HG03135 (cell line): ENCODE results near the gene EGLN3.
"Not testable (repeated sequence)": the region's sequence is repeated elsewhere in the genome, so short reads cannot be mapped to it uniquely, and the experiment has no call there.

Experiments used
- ATAC-seq: cut with Tn5 transposase; IDR thresholded peaks from one replicate; pipeline ENCODE4 v1.9.1; 2021; ENCODE audit warnings: mild to moderate bottlenecking, moderate library complexity; ENCODE audit not compliant: unreplicated experiment

EGLN3 gene

DNA sequence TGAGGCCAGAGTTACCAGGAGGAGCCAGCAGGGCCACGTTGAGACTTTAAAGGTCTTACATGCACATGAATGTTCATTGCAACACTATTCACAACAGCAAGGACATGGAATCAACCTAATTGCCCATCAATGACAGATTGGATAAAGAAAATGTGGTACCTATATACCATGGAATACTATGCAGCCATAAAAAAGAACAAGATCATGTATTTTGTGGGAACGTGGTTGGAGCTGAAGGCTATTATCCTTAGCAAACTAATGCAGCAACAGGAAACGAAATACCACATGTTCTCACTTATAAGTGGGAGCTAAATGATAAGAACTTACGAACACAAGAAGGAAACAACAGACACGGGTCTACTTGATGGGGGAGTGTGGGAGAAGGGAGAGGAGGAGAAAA, 11.6 kb upstream of the EGLN3 start:
- not testable (repeated sequence) for ATAC-seq

DNA sequence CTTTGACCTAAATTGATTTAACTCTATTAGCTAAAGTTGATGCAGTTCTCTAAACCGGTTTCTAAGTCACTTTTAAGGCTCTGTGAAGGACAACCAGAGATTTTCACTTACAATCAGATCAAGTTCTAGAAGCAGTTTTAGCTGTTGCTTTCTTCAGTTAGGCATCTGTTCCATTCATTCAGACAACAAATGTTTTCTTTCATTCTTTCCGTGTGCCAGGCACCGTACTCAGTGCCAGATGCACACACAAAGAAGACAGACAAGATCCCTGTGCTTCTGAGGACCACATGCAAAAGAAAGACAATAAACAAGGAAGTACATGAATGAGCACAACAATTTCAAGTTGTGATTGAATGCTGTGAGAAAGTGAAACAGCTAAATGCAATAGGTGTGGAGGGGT, 11.1 kb upstream of the EGLN3 start:
- ATAC-seq: no peak

DNA sequence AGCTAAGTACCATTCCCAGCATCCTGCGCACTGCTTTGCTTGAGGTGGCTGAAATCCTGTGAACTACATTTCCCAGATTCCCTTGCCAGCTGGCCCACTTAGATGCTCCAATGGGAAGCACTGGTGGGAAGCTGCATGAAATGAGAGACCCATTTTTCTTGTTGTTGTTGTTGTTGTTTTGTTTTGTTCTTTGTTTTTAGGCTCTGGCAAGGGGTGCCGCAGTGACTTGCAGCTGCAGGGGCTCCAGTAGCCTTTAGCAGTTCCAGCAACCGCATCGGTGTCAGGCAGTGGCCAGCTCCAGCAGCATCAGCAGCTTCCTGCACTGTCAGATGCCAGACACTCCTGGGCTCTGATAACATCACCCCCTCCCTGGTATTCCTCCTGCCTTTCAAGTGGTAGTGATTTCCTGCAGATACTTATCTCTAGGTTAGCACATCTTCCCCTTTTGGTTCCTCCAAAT, 8.8 kb upstream of the EGLN3 start:
- ATAC-seq: no peak

DNA sequence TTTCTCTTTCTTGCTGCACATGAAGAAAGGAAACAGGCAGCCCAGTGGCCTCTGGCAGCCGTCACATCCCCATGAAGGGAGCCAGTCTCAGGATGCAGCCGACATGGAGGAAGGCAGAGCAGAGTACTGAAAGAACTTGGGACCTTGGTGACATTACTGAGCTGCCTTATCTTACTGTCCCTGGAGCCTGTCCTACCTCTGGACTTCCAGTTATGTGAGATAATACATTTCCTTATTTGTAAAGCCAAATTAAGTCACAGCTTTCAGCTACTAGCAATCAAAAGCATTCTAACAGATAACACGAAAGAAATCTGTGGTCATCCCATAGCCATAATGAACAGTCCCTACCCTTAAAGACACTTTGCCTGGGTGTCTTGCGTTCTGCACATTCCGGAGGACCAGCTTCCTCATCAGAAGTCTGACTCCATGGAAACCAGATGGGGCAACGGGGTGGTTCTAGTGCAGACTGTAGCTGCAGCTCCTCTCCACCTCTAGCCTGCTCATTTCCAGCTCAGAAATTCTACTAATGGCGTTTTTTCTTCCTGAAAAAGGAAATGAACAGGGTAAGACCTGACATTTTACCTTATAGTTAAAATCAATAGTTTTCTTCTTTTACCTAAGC, 7.8 kb upstream of the EGLN3 start:
- no peak for ATAC-seq

DNA sequence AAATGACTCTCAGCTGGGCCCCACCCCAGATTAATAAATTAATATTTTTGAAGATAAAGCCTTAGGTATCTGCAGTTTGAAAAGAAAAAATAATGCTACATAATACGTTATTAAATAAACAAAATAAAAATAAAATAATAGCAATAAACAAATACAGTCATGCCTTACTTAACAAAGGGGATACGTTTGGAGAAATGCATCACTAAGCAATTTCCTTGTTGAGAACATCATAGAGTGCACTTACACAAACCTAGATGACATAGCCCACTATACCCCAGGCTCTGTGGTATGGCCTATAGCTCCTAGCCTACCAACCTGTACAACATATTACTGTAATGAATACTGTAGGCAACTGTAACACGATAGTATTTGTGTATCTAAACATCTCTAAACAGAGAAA, 7.1 kb upstream of the EGLN3 start:
- ATAC-seq: no peak

DNA sequence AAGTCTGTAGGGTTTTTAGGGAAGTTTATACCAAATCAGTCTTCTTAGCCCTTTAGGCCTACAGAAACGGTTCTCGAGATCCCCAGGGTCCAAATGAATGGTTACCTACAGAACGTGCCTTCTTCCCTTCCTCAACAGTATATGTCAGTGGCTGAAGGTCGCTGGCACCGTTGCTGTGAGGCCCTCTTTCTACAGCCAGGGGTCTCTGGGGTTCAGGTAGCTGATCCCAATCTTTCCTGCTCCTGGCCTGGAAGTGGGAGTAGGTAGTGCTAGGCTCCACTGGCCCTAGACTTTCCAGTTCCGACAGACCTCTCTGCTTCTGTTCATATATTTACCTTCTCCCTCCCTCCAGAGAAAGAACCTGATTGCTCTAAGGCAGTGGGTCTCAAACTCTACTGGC, 6.4 kb upstream of the EGLN3 start:
- ATAC-seq: no peak

DNA sequence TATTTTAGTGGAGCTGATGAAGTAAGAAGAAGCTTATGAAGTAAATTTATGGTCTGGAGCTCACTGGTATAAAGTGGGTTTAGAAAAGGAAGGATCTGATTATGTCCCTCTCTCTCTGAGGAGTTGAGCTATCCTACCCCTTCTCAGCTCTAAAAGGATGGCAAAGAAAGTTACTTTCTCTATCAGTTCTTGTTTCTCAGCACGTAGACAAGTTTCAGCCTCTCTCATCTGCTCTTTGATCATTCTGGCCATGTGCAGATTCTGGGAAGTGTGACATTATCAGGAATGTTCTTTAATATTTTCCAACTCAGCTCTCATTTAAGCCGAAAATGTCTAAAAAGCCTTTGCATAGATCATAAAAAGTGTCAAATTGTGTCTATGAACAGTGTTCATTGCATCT, 5.8 kb upstream of the EGLN3 start:
- ATAC-seq: no peak

DNA sequence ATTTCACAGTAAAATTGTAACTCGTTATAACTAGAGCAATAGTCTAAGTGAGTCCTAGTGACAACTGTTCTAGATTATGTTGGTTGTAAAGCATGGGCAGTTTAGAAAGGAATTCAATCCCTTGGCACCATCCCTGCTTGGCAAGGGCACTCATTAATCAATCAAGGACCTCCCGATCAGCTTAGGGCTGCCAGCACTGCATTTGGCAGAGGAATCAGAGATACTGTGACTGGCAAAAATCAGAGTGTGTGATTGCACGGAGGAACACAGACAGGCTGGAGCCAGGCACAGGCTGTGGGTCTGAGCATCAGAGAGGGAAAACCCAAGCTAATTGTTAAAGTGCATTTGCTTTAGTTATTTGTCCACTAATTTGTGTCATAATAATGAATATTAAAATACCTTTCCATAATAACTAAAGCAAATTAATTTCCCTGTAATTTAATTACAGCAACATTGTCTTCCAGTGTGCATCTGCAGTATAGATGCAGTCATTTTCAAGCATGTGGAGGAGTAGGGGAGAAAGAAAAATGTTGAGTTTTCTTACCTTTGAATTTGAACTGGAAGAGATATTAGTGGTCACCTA, 3.2 kb upstream of the EGLN3 start:
- no peak for ATAC-seq

DNA sequence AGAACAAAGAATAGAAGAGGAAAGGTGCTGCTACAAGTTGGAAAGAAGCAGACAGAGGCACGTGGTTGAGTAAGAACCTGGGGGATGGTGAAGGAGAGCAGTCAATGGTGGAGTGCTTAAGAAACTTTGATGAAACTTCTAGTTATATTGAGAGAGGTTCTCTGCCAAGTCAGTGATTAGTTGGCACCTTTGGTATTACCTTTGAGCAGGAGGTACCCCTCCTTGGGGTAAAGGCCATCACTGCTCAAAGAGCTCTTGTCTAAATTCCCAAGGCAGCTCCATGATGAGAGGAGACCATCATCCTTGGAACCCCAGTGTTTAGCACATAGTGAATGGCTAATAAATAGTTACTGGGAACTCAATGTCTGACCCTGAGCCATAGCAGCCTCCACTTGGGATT, 1.7 kb upstream of the EGLN3 start:
- no peak for ATAC-seq

DNA sequence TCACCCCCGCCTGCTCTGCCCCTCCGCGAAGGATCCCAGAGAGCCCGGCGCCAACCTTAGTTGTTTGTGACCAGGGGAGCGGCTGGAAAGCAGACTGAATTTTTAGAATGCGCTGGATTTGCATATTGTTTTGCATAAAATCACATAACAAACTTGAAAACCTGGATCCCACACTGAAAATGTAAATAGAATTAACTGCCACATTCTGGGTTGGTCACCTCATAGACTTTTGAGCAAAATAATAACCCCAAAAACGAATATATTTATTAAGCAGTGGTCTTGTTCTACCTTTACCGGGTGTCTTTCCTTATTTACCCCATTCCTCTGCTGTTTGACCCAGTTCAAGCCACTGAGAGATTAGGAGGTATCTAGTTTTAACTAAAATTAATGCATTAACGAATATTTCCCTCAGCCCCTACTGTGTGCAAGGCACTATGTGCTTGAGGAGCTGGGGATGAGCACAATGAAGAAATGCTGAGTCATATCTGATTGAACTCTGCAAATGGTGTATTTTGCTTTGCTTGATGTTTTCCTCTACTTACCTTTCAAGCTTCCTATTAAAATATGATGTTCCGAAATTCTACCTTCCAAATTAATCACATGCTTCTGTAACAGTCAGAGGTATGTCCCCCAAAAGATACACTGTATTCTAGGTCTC, 438 bp upstream of the EGLN3 start:
- no peak for ATAC-seq

DNA sequence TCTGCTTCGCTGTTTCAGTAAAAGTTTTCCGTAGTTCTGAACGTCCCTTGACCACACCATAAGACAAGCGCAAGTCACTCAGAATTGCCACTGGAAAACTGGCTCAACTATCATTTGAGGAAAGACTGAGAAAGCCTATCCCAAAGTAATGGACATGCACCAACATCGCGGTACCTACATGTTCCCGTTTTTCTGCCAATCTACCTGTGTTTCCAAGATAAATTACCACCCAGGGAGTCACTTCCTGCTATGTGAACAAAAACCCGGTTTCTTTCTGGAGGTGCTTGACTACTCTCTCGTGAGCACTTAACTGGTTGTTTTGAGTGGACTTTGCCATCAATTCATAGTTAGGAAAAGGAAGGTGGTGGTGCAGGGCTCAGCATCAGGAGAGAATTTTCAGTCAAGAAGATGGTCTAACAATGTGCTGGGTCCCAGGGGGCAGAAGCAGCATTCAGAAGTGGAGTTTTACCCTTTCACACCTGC, 1.4 kb downstream of the EGLN3 start:
- no peak for ATAC-seq

DNA sequence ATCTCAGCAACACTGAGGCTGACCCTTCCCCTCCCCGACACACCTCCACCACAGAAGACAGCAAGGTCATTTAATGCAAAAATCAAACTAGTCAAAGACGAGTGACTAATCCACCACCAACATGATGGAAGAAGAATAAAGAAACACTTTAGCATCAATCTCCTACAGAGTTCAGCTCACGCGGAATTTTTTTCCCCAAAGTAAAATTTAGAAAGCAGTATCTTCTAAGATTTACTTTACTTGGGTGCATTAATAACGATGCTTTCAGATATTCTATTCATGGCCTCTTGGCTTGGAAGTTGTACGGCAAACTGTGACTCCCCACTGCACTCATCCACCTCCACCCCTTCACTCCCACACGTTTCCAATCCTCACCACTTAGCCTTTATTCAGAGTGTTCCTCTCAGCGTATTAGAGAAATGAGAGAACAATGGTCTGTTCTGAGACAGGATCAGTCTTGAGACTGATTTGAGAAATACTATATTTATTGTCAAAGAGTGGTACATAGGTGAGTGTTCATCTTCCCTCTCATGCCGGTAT, 1.9 kb downstream of the EGLN3 start:
- no peak for ATAC-seq

DNA sequence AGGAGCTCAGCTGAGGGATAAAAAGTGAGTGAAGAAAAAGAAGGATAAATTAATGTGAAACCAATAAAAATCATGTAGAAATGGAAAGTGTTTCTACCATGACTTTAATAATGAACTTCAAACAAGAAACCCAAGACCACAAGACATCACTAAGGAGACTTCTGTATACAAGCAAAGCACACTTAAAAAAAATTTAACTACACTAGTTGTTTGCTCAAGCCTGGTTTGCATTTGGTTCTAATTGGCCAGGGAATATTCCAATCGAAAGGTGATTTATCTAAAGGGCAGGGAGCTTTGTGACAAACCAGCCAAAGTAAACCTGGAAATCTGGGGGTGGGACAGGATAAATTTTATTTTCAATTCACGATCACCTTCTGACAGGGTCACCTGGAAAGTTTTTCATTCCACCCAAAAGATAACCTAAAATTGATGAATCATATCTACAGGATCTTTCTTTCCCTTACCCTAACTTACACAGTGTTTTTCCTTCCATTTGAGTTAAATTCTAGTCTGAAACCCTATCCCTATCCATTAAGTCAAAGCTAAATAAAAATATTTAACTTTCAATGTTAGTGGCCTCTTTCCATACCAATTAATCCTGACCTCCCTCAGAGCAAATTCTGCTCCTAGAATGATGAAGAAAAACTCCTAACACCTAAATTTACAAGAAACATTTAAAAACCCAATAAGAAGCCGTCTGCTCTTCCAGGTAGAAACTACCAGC, 2.6 kb downstream of the EGLN3 start:
- ATAC-seq: no peak

DNA sequence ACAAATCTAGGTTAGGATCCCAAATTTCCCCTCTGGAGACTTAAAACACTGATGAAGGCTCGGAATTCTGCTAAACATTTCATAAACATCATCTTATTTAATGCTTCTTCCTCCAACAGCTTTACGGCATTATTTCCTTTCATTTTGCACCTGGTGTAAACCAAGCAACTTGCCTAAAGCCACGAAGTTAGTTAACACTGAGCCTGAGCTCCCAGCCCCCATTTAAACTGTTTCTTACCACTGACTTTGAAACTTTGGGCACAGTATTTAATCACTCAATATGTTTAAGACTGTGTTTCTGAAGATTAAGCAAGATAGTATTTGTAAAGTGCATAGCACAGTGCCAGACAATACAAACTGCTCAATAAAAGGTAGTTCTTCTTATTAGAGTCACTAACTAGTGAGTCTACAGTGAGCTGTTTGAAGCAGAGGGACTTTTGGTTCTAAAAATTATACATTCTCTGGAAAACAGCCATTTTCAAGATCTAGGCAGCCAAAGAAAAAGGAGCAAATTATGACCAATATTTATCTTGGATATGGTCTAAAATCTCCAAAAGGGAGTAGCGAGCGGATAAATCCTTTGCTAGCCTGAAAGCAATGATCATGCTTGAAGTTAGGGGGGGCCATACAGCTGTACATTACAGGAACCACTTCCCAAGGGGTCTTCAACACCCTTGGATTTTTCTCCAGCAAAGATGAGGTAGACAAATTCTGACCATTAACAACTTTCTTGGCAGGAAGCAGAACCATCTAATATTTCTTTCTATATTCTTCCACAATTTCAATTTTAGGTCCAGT, 4.0 kb downstream of the EGLN3 start:
- no peak for ATAC-seq

DNA sequence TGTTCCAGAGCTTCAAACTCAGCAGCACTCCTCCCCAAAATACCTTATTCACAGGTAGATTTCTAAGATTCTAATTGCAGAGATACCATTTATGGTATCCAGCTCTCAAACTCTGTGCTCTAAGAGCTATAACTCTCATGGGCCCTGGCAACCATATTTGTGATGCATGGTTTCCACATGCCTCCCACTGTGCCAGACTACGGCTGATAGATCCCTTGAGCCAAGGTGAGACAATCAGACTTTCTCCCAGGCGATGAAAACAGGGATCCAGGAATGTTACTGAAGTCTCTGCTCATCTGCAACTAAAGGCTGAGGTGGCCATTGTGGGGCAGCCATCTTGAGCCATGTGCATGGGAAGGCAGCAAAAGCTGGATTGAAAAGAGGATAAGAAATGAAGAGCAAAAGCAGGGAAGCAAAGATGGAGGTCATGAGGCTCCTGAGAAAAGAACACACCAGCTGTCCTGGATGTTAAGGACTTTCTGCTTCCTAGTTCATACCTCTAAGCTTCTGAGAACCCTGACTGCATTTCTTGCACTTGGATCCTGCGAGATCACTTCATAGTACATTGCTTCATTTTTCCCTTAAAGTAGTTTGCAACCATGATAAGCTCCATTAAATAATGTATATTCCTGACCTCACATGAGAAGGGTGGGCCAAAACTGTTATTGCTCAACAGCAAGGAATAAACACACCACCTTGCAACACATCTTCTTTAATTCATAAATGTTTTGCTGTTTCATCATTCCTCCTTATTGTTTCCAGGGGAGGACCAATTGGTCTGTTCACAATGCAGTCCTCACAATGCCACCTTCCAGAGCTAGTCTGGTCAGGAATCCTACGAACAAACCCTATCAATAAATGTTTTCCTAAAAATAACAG, 5.4 kb downstream of the EGLN3 start:
- ATAC-seq: no peak

DNA sequence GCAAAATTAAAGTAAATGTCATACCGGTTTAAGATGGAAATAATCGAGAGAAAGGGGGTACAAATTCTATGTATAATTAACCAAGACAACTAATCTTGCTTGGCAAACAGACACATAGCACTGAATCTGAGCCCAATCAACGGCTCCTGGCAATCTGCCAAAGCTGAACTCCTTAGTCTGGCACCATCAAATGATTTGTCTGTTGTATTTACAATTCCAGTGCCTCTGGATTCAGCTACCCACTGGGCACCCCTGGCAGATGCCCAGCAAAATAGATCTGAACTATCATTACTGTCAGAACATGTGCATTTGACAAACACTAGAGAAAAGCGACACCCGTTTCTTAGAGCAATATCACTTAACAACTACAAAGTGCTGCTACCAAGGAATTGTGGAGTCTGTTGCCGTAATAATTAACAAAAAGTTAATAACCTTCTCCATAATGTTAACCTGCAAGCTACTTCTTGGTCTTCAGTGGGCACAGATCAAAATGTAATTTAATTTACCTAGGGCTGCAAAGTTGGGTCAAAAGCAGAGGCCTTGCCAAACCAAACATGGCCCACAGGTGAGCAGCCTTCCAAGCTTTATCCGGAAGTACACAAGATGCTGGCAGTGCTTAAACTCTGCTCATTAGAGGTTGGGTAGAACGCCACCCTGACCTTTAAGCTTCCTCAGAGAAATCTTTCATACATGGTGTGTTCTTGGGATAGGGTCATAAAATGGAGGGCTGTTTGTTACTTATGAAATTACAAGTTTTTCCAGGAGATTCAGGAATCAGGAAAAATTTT, 7.6 kb downstream of the EGLN3 start:
- ATAC-seq: no peak

DNA sequence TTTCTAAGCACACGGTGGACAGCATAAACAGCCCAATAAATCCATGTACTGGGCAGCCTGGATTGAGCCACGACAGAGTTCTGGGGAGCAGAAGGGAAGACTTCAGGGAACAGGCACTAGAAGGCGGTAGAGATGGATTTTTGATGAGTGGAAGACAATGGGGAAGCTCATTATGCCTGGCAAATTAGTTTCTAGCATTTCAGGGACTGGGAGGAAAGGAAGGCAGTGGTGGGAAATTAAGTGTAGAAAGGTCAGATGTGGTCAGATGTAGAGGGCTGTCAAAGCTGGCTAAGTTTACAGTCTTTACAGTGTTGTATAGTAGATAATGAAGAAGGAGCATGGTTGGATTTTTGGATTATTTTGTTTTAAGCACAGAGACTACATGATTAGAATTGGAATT, 9.2 kb downstream of the EGLN3 start:
- no peak for ATAC-seq

DNA sequence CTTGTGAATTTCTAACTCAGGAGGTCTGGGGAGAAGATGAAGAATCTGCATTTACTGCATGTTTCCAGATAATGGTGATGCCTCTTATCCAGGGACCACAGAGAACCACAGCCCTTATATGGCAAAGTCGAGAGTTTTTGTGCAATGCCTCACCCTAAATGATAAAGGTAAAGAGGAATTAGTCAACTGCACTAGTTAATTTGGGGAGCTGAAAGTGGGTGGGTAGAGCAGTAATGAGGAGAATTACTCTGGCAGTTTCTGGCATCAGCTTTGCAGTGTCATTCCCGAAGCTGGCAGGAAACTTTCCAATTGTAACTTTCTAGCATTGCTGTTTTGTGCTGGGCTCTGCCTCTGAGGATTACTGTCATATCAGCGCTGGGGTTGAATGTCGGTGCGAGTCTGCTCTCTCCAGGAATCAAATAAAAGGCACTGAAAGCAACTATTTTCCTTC, 10.3 kb downstream of the EGLN3 start:
- ATAC-seq: no peak
